VCaP (cell line): Measurements from ENCODE around the gene LILRB5.
"Not testable (repeated sequence)": the region's sequence is repeated elsewhere in the genome, so short reads cannot be mapped to it uniquely, and the experiment has no call there.

Experiments used
- H3K27ac ChIP-seq: fragments of 450-650 bp; 2 replicates; pipeline ENCODE4 v1.5.1; 2017
- CTCF ChIP-seq: fragments of 450-650 bp; conservative IDR thresholded peaks from 2 replicates; pipeline ENCODE4 v1.5.1; 2017; ENCODE audit warnings: mild to moderate bottlenecking, moderate library complexity

Gene LILRB5

GRCh38 chr19:54279406-54279962 lies 22.4 kb upstream of the LILRB5 start:
- no peak overlapping the region for H3K27ac ChIP-seq
- no peak for TF ChIP-seq CTCF

GRCh38 chr19:54278571-54279195 lies 21.6 kb upstream of the LILRB5 start:
- not testable (repeated sequence) for H3K27ac ChIP-seq

- H3K27ac ChIP-seq: not testable (repeated sequence)
Measured at GRCh38 chr19:54278056-54278455, 21.0 kb upstream of the LILRB5 start.

- H3K27ac ChIP-seq: not testable (repeated sequence)
Measured at GRCh38 chr19:54277111-54277615, 20.1 kb upstream of the LILRB5 start.

GRCh38 chr19:54275951-54276350 lies 18.9 kb upstream of the LILRB5 start:
- H3K27ac ChIP-seq: no peak overlapping the region
- TF ChIP-seq CTCF: no peak

GRCh38 chr19:54274516-54274915 lies 17.4 kb upstream of the LILRB5 start:
- H3K27ac ChIP-seq: not testable (repeated sequence)

- TF ChIP-seq CTCF: no peak
Measured at GRCh38 chr19:54273821-54274220, 16.7 kb upstream of the LILRB5 start.

GRCh38 chr19:54272181-54272580 lies 15.1 kb upstream of the LILRB5 start:
- not testable (repeated sequence) for H3K27ac ChIP-seq

More at GRCh38 chr19:54273821-54274220, 16.7 kb upstream of the LILRB5 start:
- H3K27ac ChIP-seq: no peak overlapping the region

GRCh38 chr19:54271587-54271986 lies 14.5 kb upstream of the LILRB5 start:
- not testable (repeated sequence) for H3K27ac ChIP-seq

- no peak overlapping the region for H3K27ac ChIP-seq
- TF ChIP-seq CTCF: no peak
Measured at GRCh38 chr19:54271106-54271505, 14.0 kb upstream of the LILRB5 start.

- no peak for TF ChIP-seq CTCF
Measured at GRCh38 chr19:54268936-54269335, 11.9 kb upstream of the LILRB5 start.

More at GRCh38 chr19:54268936-54269335, 11.9 kb upstream of the LILRB5 start:
- no peak overlapping the region for H3K27ac ChIP-seq
